Mesothelial cell of epicardium (in vitro differentiated cells): ENCODE results near the gene CD163L1. TPM values are rescaled to one million over a fixed set of nuclear protein-coding genes. Genes with fewer than 3 reads are reported as not detected.
A peak's percentile ranks its signal among the peaks of the same experiment; 100 is the strongest.

Experiments used
- DNase-seq, 2 experiments: peaks; one replicate each; pipeline ENCODE4 v3.0.0; 2021; ENCODE audit warnings: low spot score in 2 of 2; ENCODE audit not compliant: unreplicated experiment in 2 of 2
- H3K27ac Mint-ChIP-seq: 2 replicates; pipeline ENCODE4 v1.8.0; 2021; ENCODE audit warnings: mixed read lengths
- H3K27me3 Mint-ChIP-seq: 2 replicates; pipeline ENCODE4 v1.8.0; 2021; ENCODE audit warnings: low read depth, mixed read lengths
- H3K36me3 Mint-ChIP-seq: 2 replicates; pipeline ENCODE4 v1.8.0; 2021; ENCODE audit warnings: mixed read lengths
- H3K4me1 Mint-ChIP-seq: 2 replicates; pipeline ENCODE4 v1.8.0; 2021; ENCODE audit warnings: mixed read lengths
- H3K4me3 Mint-ChIP-seq: 2 replicates; pipeline ENCODE4 v1.8.0; 2021; ENCODE audit warnings: mild to moderate bottlenecking, moderate library complexity, mixed read lengths
- H3K9me3 Mint-ChIP-seq: 2 replicates; pipeline ENCODE4 v1.8.0; 2021; ENCODE audit warnings: mixed read lengths
- total RNA-seq: library from RNA; stranded (reverse); gene quantifications from 3 replicates; pipeline ENCODE4 v1.2.1, GENCODE V29; 2021
- TF ChIP-seq, protein P1 (sequence below): fragments of 200-600 bp; sonication (generic); IDR thresholded peaks from one replicate; pipeline ENCODE4 v1.5.0; 2021; ENCODE audit warnings: antibody characterized with exemption; ENCODE audit not compliant: unreplicated experiment

The CD163L1 gene
- total RNA-seq, 1 donor from 2014 or later: 0.11 TPM

DNA sequence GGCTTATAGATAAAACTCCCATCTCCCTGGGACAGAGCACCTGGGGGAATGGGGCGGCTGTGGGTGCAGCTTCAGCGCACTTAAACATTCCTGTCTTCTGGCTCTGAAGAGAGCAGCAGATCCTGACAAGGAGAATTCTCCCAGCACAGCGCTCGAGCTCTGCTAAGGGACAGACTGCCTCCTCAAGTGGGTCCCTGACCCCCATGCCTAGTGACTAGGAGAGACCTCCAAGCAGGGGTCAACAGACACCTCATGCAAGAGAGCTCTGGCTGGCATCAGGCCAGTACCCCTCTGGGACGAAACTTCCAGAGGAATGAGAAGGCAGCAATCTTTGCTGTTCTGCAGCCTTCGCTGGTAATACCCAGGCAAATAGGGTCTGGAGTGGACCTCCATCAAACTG is 28.1 kb upstream of the CD163L1 start:
- H3K4me1 Mint-ChIP-seq: no peaks in the 10 kb centered on the region
- peaks cover 29% of the 10 kb centered on the region for H3K27me3 Mint-ChIP-seq
- no peak overlapping the region for H3K4me3 Mint-ChIP-seq
- no peak overlapping the region for H3K27ac Mint-ChIP-seq
- H3K9me3 Mint-ChIP-seq: peaks cover 40% of the 10 kb centered on the region
- TF ChIP-seq, protein P1, sequence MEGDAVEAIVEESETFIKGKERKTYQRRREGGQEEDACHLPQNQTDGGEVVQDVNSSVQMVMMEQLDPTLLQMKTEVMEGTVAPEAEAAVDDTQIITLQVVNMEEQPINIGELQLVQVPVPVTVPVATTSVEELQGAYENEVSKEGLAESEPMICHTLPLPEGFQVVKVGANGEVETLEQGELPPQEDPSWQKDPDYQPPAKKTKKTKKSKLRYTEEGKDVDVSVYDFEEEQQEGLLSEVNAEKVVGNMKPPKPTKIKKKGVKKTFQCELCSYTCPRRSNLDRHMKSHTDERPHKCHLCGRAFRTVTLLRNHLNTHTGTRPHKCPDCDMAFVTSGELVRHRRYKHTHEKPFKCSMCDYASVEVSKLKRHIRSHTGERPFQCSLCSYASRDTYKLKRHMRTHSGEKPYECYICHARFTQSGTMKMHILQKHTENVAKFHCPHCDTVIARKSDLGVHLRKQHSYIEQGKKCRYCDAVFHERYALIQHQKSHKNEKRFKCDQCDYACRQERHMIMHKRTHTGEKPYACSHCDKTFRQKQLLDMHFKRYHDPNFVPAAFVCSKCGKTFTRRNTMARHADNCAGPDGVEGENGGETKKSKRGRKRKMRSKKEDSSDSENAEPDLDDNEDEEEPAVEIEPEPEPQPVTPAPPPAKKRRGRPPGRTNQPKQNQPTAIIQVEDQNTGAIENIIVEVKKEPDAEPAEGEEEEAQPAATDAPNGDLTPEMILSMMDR: no peak
- DNase-seq: no peak
- no peaks in the 10 kb centered on the region for H3K36me3 Mint-ChIP-seq

DNA sequence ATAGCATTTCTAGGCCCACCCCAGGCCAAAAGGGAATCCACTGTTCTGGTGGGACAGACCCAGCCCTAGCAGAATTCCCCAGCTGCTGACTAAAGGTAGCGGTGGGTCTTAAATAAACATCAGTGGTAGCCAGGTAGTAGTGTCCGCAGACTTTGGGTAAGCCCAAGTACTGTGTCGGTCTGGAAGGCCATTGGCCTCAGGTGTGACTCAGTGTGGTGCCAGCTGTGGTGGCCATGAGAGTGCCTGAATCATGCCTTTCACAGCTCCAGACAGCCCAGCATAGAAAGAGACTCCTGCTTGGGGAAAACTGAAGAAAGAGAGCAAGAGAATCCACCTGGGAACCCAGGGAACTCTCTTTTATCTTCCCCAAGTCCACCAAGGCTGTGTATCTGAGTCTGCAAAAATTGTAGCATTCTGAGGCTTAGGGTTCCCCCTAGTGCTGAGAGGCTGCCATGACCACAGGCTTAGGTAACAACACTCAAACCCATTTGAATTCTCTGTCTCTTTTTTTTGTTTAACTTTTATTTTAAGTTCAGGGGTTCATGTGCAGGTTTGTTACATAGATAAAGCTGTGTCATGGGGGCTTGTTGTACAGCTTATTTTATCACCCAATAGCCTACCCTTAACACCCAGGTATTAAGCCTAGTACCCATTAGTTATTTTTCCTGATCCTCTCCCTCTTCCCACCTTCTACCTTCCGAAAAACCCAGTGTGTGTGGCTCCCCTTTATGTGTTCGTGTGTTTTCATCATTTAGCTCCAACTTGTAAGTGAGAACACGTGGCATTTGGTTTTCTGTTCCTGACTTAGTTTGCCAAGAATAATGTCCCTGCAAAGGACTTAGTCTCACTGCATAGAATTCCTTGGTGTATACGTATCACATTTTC is 16.7 kb upstream of the CD163L1 start:
- H3K27ac Mint-ChIP-seq: no peak overlapping the region
- no peaks in the 10 kb centered on the region for H3K36me3 Mint-ChIP-seq
- no peak overlapping the region for H3K4me3 Mint-ChIP-seq

DNA sequence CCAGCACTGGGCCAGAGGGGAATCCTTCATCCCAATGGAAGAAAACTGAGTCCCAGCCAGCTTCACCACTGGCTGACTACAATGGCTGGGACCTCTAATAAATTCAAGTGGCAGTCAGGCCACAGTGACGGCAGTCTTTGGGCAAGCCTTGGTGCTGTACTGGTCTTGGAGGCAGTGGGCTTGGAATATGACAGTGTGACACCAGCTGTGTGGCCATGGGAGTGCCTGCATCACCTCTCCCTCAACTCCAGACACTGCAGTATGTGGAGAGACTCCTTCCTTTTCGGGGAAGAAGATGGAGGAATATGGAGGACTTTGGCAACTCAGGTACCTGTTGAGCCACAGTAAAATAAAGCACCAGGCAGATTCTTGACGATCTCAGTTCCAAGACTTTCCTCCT is 16.0 kb upstream of the CD163L1 start:
- Mint-ChIP-seq H3K36me3 (no peaks in the 10 kb centered on the region), H3K4me1 (no peaks in the 10 kb centered on the region), H3K4me3 (no peak overlapping the region), H3K27me3 (peaks cover 9% of the 10 kb centered on the region), H3K27ac (no peak overlapping the region), H3K9me3 (no peaks in the 10 kb centered on the region)
- no peak for DNase-seq
- TF ChIP-seq, protein P1: no peak

More for the DNA sequence above, 16.7 kb upstream of the CD163L1 start:
- H3K4me1 Mint-ChIP-seq: no peaks in the 10 kb centered on the region
- TF ChIP-seq, protein P1: peak; percentile 74
- H3K9me3 Mint-ChIP-seq: no peaks in the 10 kb centered on the region
- peaks cover 12% of the 10 kb centered on the region for H3K27me3 Mint-ChIP-seq
- DNase-seq: peak in 1 of 2 experiments; percentile 73

DNA sequence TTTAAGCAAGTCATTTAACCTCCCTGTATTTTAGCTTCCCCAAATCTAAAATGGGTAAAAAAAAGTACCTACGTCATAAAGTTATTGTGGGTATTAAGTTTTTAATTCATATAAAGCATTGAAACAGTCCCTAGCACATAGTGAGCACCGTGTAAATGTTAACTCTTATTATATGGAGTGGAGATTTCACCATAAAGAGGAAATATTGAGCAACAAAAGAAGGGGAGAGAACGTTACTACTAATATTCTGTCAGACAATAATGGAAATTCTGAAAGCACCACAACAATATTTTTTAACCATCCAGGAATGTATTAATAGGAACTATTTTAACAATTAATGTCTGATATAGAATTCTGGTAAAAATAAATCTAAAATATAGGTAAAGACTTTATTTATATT is 7.8 kb upstream of the CD163L1 start:
- no peaks in the 10 kb centered on the region for H3K4me1 Mint-ChIP-seq
- H3K4me3 Mint-ChIP-seq: no peak overlapping the region
- H3K36me3 Mint-ChIP-seq: no peaks in the 10 kb centered on the region
- TF ChIP-seq, protein P1: no peak
- no peak for DNase-seq
- peaks cover 20% of the 10 kb centered on the region for H3K27me3 Mint-ChIP-seq
- no peak overlapping the region for H3K27ac Mint-ChIP-seq
- H3K9me3 Mint-ChIP-seq: peaks cover 4% of the 10 kb centered on the region

DNA sequence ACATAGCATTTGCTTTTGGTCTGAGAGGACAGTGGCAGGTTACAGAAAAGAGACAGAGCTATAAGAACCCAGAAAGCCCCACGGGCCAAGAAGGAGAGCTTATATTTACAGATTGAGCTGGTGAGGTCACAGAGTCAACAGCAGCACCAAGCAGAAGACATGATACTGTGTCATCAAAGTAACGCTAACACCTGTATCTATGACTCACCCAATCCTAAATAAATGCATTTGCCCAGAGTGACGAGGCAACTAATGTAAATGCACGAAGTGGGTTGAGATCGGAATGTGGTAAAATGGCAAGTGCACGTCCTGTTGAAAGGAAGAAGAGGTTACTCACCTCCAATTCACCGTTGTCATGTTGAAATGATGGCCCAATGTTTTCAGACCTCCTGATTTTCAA is 6.7 kb upstream of the CD163L1 start:
- DNase-seq: no peak
- Mint-ChIP-seq H3K4me1 (no peaks in the 10 kb centered on the region), H3K4me3 (no peak overlapping the region), H3K27ac (no peak overlapping the region), H3K27me3 (peaks cover 23% of the 10 kb centered on the region), H3K36me3 (no peaks in the 10 kb centered on the region), H3K9me3 (peaks cover 6% of the 10 kb centered on the region)
- TF ChIP-seq, protein P1: no peak
